ENCODE data around the gene USB1. TPM values are rescaled to one million over a fixed set of nuclear protein-coding genes. Genes with fewer than 3 reads are reported as not detected.

Gene USB1
- total RNA-seq, 2 experiments from 2014 or later: 52.0 to 58.0 TPM

GRCh38 chr16:58047557-58048348, 46.5 kb downstream of the USB1 start:
- no peak for DNase-seq
- no peak overlapping the region for H3K4me3 Mint-ChIP-seq
- no peaks in the 10 kb centered on the region for H3K9me3 Mint-ChIP-seq
- no peaks in the 10 kb centered on the region for H3K4me1 Mint-ChIP-seq
- no peaks in the 10 kb centered on the region for H3K36me3 Mint-ChIP-seq (ENCODE audit: low read depth)
- ChIA-PET CTCF (no interaction called here), POLR2A (no interaction called here)
- no peak overlapping the region for H3K27ac Mint-ChIP-seq
- H3K27me3 Mint-ChIP-seq: no peaks in the 10 kb centered on the region

DNA sequence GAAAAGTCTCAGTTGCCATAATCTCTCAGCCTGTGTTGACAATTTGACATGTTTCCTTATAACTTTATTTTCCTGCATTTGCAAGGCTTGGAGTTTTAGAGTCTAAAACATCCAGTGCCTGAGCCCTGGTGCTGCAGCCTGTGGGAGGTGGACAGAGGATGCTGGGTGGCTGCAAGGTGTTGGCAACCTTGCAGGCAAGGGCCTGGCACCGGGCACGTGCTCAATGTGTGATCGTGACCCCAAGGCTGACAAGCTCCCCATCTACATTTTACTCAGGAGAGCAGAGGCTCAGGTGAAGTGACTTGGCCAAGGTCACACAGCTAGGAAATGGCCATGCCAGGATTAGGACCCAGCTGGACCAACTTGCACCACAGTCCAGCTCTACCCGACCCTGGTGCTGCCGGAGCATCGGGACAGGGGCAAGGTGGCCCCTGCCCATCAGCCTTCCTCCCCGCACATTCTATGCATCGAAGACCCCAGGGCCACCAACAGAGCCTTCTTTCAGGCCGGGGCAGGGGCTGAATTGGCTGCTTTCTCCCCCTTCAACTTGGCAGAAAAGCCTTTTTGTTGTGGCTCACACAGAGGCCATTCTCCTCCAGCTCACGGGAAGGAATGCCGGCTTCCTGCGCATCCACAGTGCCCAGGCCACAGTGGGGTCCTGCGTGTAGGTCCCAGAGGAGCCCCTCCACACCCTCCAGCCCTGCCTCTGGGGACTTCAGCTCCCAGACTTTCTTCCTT, 47.5 kb downstream of the USB1 start:
- POLR2A ChIA-PET: no interaction called here
- CTCF ChIA-PET: interaction anchor here (0.6 to 0.8 kb wide), 2 partner anchors 34 to 69 kb away, joined by 3 read pairs; no protein-coding TSS in a partner anchor
- Mint-ChIP-seq H3K4me3 (no peak overlapping the region), H3K27ac (no peak overlapping the region), H3K4me1 (no peaks in the 10 kb centered on the region), H3K9me3 (no peaks in the 10 kb centered on the region), H3K27me3 (no peaks in the 10 kb centered on the region), H3K36me3 (ENCODE audit: low read depth) (no peaks in the 10 kb centered on the region)
- no peak for DNase-seq

GRCh38 chr16:58049232-58050185, 48.3 kb downstream of the USB1 start:
- Mint-ChIP-seq H3K4me1 (peaks cover 2% of the 10 kb centered on the region), H3K4me3 (no peak overlapping the region), H3K27ac (no peak overlapping the region), H3K27me3 (no peaks in the 10 kb centered on the region), H3K9me3 (no peaks in the 10 kb centered on the region), H3K36me3 (ENCODE audit: low read depth) (no peaks in the 10 kb centered on the region)
- ChIA-PET POLR2A (no interaction called here), CTCF (interaction anchor here (0.6 to 1.5 kb wide), 2 partner anchors 12 to 69 kb away, joined by 3 read pairs; no protein-coding TSS in a partner anchor)
- DNase-seq: no peak

DNA sequence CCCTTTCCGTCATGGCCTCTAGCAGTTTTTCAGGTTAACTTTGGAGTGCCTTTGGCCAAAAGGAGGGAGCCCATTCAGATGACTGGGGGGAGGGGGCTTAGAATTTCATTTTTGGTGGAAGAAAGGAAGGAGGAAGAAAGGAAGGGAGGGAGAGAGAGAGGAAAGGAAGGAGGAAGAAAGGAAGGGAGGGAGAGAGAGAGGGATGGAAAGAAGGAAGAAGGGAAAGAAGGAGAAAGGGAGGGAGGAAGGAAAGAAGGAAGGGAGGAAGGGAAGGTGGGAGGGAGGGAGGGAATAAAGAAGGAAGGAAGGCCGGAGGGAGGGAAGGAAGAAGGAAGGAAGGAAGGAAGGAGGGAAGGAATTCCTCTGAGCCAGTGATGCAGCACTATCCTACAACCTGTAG, 50.1 kb downstream of the USB1 start:
- CTCF ChIA-PET: interaction anchor here (0.6 kb wide), 1 partner anchor 513 kb away, joined by 7 read pairs; no protein-coding TSS in a partner anchor
- Mint-ChIP-seq H3K9me3 (no peaks in the 10 kb centered on the region), H3K4me3 (no peak overlapping the region), H3K36me3 (ENCODE audit: low read depth) (no peaks in the 10 kb centered on the region), H3K4me1 (peaks cover 5% of the 10 kb centered on the region), H3K27ac (no peak overlapping the region), H3K27me3 (no peaks in the 10 kb centered on the region)
- DNase-seq: no peak
- POLR2A ChIA-PET: no interaction called here

DNA sequence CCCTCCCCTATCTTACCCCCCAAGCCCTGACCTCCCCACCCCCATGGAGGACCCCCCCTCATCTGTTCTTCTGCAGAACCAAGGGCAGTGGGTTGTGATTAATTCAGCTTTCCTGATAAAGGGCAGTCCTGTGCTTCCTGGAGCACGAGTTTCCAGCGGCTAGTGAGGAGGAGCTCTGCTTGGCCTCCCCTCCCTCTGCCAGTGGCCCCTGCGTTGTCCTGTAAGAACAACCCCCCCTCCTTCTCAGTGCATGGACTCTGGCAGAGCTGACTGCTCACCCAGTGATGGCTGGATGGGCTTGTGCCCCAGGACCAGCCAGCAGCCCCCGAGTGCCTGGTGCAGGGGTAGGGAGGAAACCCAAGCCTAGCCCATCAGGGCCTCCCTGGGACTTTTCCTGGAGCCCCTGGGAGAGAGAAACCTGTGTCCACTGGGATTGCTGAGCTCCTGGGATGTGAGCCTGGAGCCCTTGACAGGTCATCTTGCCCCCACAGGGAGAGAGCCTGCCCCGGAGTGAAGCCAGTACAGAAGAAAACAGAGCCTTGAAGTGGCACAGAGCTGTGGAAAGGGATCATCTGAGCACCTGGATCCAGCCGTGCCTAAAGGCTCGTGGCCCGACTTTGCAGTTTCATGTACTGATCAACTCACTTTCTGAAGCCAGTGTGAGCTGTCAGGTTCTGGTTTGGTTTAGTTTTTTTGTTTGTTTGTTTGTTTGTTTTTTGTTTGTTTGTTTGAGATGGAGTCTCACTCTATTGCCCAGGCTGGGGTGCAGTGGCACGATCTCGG, 50.8 kb downstream of the USB1 start:
- Mint-ChIP-seq H3K4me3 (no peak overlapping the region), H3K27me3 (no peaks in the 10 kb centered on the region), H3K27ac (no peak overlapping the region), H3K36me3 (ENCODE audit: low read depth) (no peaks in the 10 kb centered on the region), H3K4me1 (peaks cover 5% of the 10 kb centered on the region), H3K9me3 (no peaks in the 10 kb centered on the region)
- DNase-seq: no peak
- CTCF ChIA-PET: interaction anchor here (0.8 kb wide), 1 partner anchor 18 kb away, joined by 3 read pairs; no protein-coding TSS in a partner anchor
- POLR2A ChIA-PET: no interaction called here

DNA sequence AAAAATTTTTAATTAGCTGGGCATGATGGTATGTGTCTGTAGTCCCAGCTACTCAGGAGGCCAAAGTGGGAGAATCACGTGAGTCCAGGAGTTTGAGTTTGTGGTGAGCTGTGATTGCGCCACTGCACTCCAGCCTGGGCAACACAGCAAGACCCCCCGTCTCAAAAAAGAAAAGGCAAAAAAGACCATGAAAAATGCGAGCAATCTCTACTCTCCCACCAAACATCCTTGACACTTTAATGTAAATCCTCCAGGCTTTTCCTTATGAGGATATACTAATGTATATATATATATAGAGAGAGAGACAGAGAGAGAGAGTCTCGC, 52.4 kb downstream of the USB1 start:
- H3K36me3 Mint-ChIP-seq (ENCODE audit: low read depth): no peaks in the 10 kb centered on the region
- no peaks in the 10 kb centered on the region for H3K9me3 Mint-ChIP-seq
- POLR2A ChIA-PET: no interaction called here
- no peak overlapping the region for H3K27ac Mint-ChIP-seq
- CTCF ChIA-PET: interaction anchor here (0.6 kb wide), 1 partner anchor 78 kb away, joined by 3 read pairs; no protein-coding TSS in a partner anchor
- H3K4me3 Mint-ChIP-seq: no peak overlapping the region
- H3K27me3 Mint-ChIP-seq: no peaks in the 10 kb centered on the region
- DNase-seq: no peak
- peaks cover 5% of the 10 kb centered on the region for H3K4me1 Mint-ChIP-seq

DNA sequence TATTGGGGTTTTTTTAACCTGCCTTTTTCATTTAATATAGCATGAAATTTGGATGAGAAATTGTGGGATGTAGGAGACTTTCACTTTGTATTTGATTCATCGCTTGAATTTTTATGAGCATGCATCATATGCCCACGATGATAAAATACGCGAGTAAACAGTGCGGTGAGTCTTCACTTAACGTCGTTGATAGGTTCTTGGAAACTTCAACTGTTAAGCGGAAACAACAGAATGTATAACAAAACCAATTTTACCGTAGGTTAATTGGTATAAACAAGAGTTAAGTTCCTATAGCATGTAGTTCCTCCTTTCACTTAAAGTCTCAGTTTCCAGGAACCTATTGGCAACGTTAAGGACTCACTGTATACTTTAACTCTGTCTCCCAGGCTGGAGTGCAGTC, 53.1 kb downstream of the USB1 start:
- no peaks in the 10 kb centered on the region for H3K27me3 Mint-ChIP-seq
- CTCF ChIA-PET: no interaction called here
- no peaks in the 10 kb centered on the region for H3K36me3 Mint-ChIP-seq (ENCODE audit: low read depth)
- peaks cover 5% of the 10 kb centered on the region for H3K4me1 Mint-ChIP-seq
- DNase-seq: no peak
- POLR2A ChIA-PET: no interaction called here
- H3K9me3 Mint-ChIP-seq: no peaks in the 10 kb centered on the region
- no peak overlapping the region for H3K4me3 Mint-ChIP-seq
- no peak overlapping the region for H3K27ac Mint-ChIP-seq

DNA sequence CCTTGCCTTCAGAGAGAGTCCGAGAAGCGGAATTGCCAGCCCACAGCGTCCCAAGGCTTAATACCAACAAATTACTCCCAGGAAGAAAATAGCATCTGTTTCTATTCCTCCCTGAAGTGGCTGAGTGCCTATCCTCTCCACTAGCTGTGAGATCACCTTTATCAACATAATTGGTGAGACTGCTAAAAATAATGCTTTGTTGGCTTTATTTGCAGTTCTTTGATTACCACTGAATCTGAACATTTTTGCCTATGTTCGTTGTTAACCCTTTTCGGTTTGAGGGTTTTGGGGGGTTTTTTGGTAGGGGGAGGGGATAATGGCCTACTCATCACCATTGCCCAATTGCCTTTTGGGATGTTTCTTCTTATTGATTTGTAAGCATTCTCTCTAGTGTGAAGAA, 55.4 kb downstream of the USB1 start:
- H3K4me1 Mint-ChIP-seq: peaks cover 5% of the 10 kb centered on the region
- no peak overlapping the region for H3K27ac Mint-ChIP-seq
- no peaks in the 10 kb centered on the region for H3K36me3 Mint-ChIP-seq (ENCODE audit: low read depth)
- H3K9me3 Mint-ChIP-seq: no peaks in the 10 kb centered on the region
- CTCF ChIA-PET: no interaction called here
- no peak overlapping the region for H3K4me3 Mint-ChIP-seq
- no peaks in the 10 kb centered on the region for H3K27me3 Mint-ChIP-seq
- POLR2A ChIA-PET: no interaction called here
- DNase-seq: no peak

DNA sequence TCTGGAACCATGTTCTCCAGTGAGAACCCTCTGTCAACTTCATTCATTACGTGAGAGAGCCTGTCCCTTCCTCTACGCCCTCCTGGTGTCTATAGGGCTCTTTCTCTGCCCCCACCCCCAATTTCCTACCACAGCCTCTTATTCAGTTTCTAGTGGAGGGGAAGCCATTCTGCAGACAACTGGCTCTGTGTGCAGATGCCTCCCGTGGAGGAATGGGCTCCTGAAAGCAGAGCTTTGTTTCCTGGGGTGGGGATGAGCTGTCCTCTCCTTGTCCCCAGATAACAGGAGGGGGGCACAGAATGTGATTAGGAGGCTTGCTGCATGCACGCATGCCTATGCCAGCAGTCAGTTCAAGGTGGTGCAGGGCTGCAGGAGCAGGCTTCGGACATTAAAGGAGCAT, 55.9 kb downstream of the USB1 start:
- POLR2A ChIA-PET: no interaction called here
- no peaks in the 10 kb centered on the region for H3K27me3 Mint-ChIP-seq
- no peaks in the 10 kb centered on the region for H3K9me3 Mint-ChIP-seq
- H3K27ac Mint-ChIP-seq: no peak overlapping the region
- DNase-seq: no peak
- CTCF ChIA-PET: no interaction called here
- no peaks in the 10 kb centered on the region for H3K36me3 Mint-ChIP-seq (ENCODE audit: low read depth)
- H3K4me3 Mint-ChIP-seq: no peak overlapping the region
- peaks cover 5% of the 10 kb centered on the region for H3K4me1 Mint-ChIP-seq

- Mint-ChIP-seq H3K27me3 (no peaks in the 10 kb centered on the region), H3K4me3 (no peak overlapping the region), H3K4me1 (peaks cover 5% of the 10 kb centered on the region), H3K36me3 (ENCODE audit: low read depth) (no peaks in the 10 kb centered on the region), H3K9me3 (no peaks in the 10 kb centered on the region), H3K27ac (no peak overlapping the region)
- no peak for DNase-seq
- ChIA-PET POLR2A (no interaction called here), CTCF (interaction anchor here (1.0 kb wide), 1 partner anchor 39 kb away, joined by 3 read pairs; no protein-coding TSS in a partner anchor)
Measured at GRCh38 chr16:58057784-58058183, 56.6 kb downstream of the USB1 start.

GRCh38 chr16:58062821-58063220, 61.6 kb downstream of the USB1 start:
- Mint-ChIP-seq H3K9me3 (no peaks in the 10 kb centered on the region), H3K27me3 (no peaks in the 10 kb centered on the region), H3K4me3 (no peak overlapping the region), H3K27ac (no peak overlapping the region), H3K36me3 (ENCODE audit: low read depth) (no peaks in the 10 kb centered on the region), H3K4me1 (no peaks in the 10 kb centered on the region)
- DNase-seq: no peak
- ChIA-PET POLR2A (no interaction called here), CTCF (no interaction called here)

GRCh38 chr16:58063377-58064076, 62.3 kb downstream of the USB1 start:
- no peak for DNase-seq
- POLR2A ChIA-PET: no interaction called here
- no peak overlapping the region for H3K27ac Mint-ChIP-seq
- CTCF ChIA-PET: no interaction called here
- H3K4me3 Mint-ChIP-seq: no peak overlapping the region
- no peaks in the 10 kb centered on the region for H3K4me1 Mint-ChIP-seq
- H3K9me3 Mint-ChIP-seq: no peaks in the 10 kb centered on the region
- H3K27me3 Mint-ChIP-seq: no peaks in the 10 kb centered on the region
- no peaks in the 10 kb centered on the region for H3K36me3 Mint-ChIP-seq (ENCODE audit: low read depth)

Measured in activated CD4-positive, alpha-beta T cell treated with anti-CD3 and anti-CD28 coated beads, Interleukin-2, amount 10 ng/mL, durations not matched to agents 7 days and 5 days (primary cell).